Upper lobe of left lung (tissue), 6 donors: ENCODE data around the gene SEMA5A. TPM values are rescaled to one million over a fixed set of nuclear protein-coding genes. Genes with fewer than 3 reads are reported as not detected.

ENCODE experiments used
- ATAC-seq, 2 donors: fragments of 200-7000 bp; cut with Tn5 transposase; one replicate each; pipeline ENCODE4 v1.9.1; 2022; ENCODE audit warnings: mild to moderate bottlenecking in 2 of 2, moderate library complexity in 2 of 2; ENCODE audit not compliant: low FRiP score in 2 of 2
- DNase-seq, 2 donors: peaks; one replicate each; pipeline ENCODE4 v3.0.0-alpha.2; 2019 to 2020
- H3K27ac ChIP-seq, 4 donors: fragments of 200-600 bp; sonication (generic); one replicate each; pipeline ENCODE4 v1.5.1; 2016 to 2019
- H3K27me3 ChIP-seq, 4 donors: fragments of 200-600 bp; sonication (generic); one replicate each; pipeline ENCODE4 v1.5.1; 2017 to 2019
- H3K36me3 ChIP-seq, 4 donors: fragments of 200-600 bp; sonication (generic); one replicate each; pipeline ENCODE4 v1.5.1; 2016 to 2019
- H3K4me1 ChIP-seq, 4 donors: fragments of 200-600 bp; sonication (generic); one replicate each; pipeline ENCODE4 v1.5.1; 2018 to 2019
- H3K4me3 ChIP-seq, 4 donors: fragments of 200-600 bp; sonication (generic); one replicate each; pipeline ENCODE4 v1.5.1; 2017 to 2019; ENCODE audit warnings: mild to moderate bottlenecking in 2 of 4, moderate library complexity in 1 of 4
- H3K9me3 ChIP-seq, 4 donors: fragments of 200-600 bp; sonication (generic); one replicate each; pipeline ENCODE4 v1.5.1; 2018 to 2019
- CTCF ChIP-seq, 6 experiments: fragments of 450-650 bp in 4 of 6; fragments of 200-600 bp in 2 of 6; sonication (generic) in 2 of 6; IDR thresholded peaks; one replicate each; pipeline ENCODE4 v1.5.1; 2016 to 2019; ENCODE audit warnings: antibody characterized with exemption in 6 of 6
- EP300 ChIP-seq, 4 donors: sonication (generic); formaldehyde crosslinking; IDR thresholded peaks; one replicate each; pipeline ENCODE4 v1.5.1; 2017; ENCODE audit warnings: antibody characterized with exemption in 4 of 4, control low read depth in 2 of 4
- POLR2A ChIP-seq, 4 donors: fragments of 450-650 bp; IDR thresholded peaks; one replicate each; pipeline ENCODE4 v1.5.1; 2016 to 2017; ENCODE audit warnings: antibody characterized with exemption in 4 of 4, mild to moderate bottlenecking in 2 of 4
- POLR2AphosphoS5 ChIP-seq, 2 donors: sonication (generic); formaldehyde crosslinking; IDR thresholded peaks; one replicate each; pipeline ENCODE4 v1.5.1; 2017; ENCODE audit warnings: antibody characterized with exemption in 2 of 2
- WGBS, 2 donors: methylation state at CpG; one replicate each; pipeline ENCODE4 v1.1.5; 2017 to 2018; 5-methylcytosine and 5-hydroxymethylcytosine counted together
- total RNA-seq, 6 donors: library from RNA; depleted of rRNA in 4 of 6; stranded (reverse); fragments of >200 nt in 4 of 6; gene quantifications; one replicate each; pipeline versions ENCODE4 v1.1.0 to v1.2.1, GENCODE V29; 2016 to 2021
- donor health status: DM: no; HTN: no; CAD: no; lungs with moderate emphysema.
- donor health status: DM: no; HTN: yes; CAD: no; lungs with severe emphysema.

The SEMA5A gene
- total RNA-seq, 6 donors from 2014 or later, result 5.2 to 40.5 (median 27.5) TPM

DNA sequence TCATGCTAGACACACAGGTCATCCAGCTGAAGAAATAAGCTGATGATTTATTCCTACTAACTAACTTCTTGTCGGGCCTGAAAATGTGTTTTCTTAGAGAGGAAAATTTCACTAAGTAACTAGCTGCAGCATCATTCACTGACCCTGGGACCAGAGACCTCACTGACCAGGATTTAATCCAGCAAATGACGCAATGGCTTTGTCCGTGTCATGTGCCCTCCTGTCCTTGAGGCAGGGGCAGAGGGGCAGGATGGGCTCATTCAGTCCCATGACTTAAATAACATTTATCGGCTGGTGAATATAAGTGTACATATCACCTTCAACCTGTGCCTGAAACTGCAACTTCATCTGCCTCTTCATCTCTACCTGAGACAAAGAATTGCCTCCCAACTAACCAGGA lies 154.8 kb downstream of the SEMA5A start:
- H3K27me3 ChIP-seq, result no peaks in the 10 kb centered on the region
- no peaks in the 10 kb centered on the region for H3K9me3 ChIP-seq
- no peaks in the 10 kb centered on the region for H3K4me1 ChIP-seq
- WGBS, 2 donors, result 84 to 95% methylated on average over 4 of the region's 4 CpGs
- no peak overlapping the region for H3K4me3 ChIP-seq
- no peak for DNase-seq
- TF ChIP-seq CTCF (IDR thresholded peaks at IDR 0.05) (no peak), EP300 (IDR thresholded peaks at IDR 0.05) (no peak), POLR2A (IDR thresholded peaks at IDR 0.05) (no peak), POLR2AphosphoS5 (IDR thresholded peaks at IDR 0.05) (no peak)
- H3K36me3 ChIP-seq, result no peaks in the 10 kb centered on the region
- no peak overlapping the region for H3K27ac ChIP-seq
- no peak for ATAC-seq

GRCh38 chr5:9390113-9390512 lies 155.8 kb downstream of the SEMA5A start:
- Histone ChIP-seq H3K4me1 (no peaks in the 10 kb centered on the region), H3K9me3 (no peaks in the 10 kb centered on the region), H3K4me3 (no peak overlapping the region), H3K27ac (no peak overlapping the region), H3K27me3 (no peaks in the 10 kb centered on the region), H3K36me3 (no peaks in the 10 kb centered on the region)
- no peak for DNase-seq
- WGBS, 2 donors, result 50 to 67% methylated on average over 1 of the region's 1 CpG
- TF ChIP-seq EP300 (IDR thresholded peaks at IDR 0.05), result no peak
- no peak for ATAC-seq

- TF ChIP-seq POLR2A (IDR thresholded peaks at IDR 0.05) (no peak), CTCF (IDR thresholded peaks at IDR 0.05) (no peak), EP300 (IDR thresholded peaks at IDR 0.05) (no peak)
- Histone ChIP-seq H3K27ac (no peak overlapping the region), H3K9me3 (no peaks in the 10 kb centered on the region), H3K36me3 (no peaks in the 10 kb centered on the region), H3K4me1 (no peaks in the 10 kb centered on the region), H3K4me3 (no peak overlapping the region), H3K27me3 (no peaks in the 10 kb centered on the region)
- DNase-seq (no peak), ATAC-seq (no peak)
- 61 to 64% methylated on average over 5 of the region's 5 CpGs for WGBS, 2 donors
Observed at GRCh38 chr5:9388941-9389674, 156.8 kb downstream of the SEMA5A start.

GRCh38 chr5:9387879-9388278 lies 158.0 kb downstream of the SEMA5A start:
- 76 to 80% methylated on average over 3 of the region's 3 CpGs for WGBS, 2 donors
- TF ChIP-seq EP300 (IDR thresholded peaks at IDR 0.05), result no peak
- TF ChIP-seq POLR2A (IDR thresholded peaks at IDR 0.05), result no peak
- TF ChIP-seq POLR2AphosphoS5 (IDR thresholded peaks at IDR 0.05), result no peak
- no peak for TF ChIP-seq CTCF (IDR thresholded peaks at IDR 0.05)
- DNase-seq (no peak), ATAC-seq (no peak)
- H3K27me3 ChIP-seq, result no peaks in the 10 kb centered on the region
- no peaks in the 10 kb centered on the region for H3K4me1 ChIP-seq
- no peaks in the 10 kb centered on the region for H3K36me3 ChIP-seq
- no peak overlapping the region for H3K4me3 ChIP-seq
- no peaks in the 10 kb centered on the region for H3K9me3 ChIP-seq
- no peak overlapping the region for H3K27ac ChIP-seq

DNA sequence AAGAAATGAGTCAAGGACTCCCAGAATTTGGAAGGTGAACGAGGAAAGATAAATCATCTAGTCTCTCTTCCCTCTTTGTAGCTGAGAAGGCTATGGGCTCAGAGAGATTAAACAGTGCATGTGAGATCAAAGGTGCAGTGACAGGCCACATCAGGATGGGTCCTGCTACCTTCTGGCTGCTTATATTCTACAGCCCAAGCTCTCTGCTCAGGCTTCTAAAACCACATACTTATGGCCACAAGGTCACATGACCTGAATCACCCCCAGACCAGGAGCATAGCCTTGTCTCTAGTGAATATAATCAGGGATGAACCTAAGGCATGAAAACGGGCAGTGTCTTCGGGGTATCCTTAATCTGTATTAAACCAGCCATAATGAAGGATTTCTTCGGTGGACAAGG lies 158.9 kb downstream of the SEMA5A start:
- H3K27ac ChIP-seq, result no peak overlapping the region
- H3K36me3 ChIP-seq, result no peaks in the 10 kb centered on the region
- ATAC-seq, result no peak
- H3K4me1 ChIP-seq, result no peaks in the 10 kb centered on the region
- no peaks in the 10 kb centered on the region for H3K9me3 ChIP-seq
- 83 to 85% methylated on average over 4 of the region's 4 CpGs for WGBS, 2 donors
- no peak for DNase-seq
- no peak overlapping the region for H3K4me3 ChIP-seq
- H3K27me3 ChIP-seq, result no peaks in the 10 kb centered on the region
- no peak for TF ChIP-seq POLR2A (IDR thresholded peaks at IDR 0.05)
- TF ChIP-seq CTCF (IDR thresholded peaks at IDR 0.05), result no peak
